HG02678 (cell line): ENCODE data around the gene RO60.
A peak's percentile ranks its signal among the peaks of the same experiment; 100 is the strongest.

ENCODE experiments used
- ATAC-seq: cut with Tn5 transposase; IDR thresholded peaks from one replicate; pipeline ENCODE4 v1.9.1; 2021; ENCODE audit warnings: mild to moderate bottlenecking, moderate library complexity; ENCODE audit not compliant: unreplicated experiment

RO60 gene

DNA sequence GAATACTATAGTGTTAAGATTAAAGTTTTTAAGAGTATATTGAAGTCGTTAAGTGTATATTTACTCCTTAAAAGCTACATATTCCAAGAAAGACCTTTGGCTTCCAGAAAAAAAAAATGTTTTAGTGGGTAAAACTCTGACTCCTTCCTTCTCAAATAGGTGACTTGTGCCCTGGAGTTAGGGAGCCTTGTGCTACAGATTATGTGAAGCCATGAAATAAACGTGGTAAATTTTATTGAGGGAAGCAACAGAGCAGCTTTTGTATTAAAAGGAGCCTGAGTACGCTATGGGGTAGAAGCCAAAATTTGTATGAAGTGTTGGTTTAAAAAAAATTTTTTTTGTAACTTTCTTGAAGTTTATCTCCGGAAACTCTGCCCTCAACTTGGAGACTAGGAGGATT, 994 bp downstream of the RO60 start:
- ATAC-seq: no peak

DNA sequence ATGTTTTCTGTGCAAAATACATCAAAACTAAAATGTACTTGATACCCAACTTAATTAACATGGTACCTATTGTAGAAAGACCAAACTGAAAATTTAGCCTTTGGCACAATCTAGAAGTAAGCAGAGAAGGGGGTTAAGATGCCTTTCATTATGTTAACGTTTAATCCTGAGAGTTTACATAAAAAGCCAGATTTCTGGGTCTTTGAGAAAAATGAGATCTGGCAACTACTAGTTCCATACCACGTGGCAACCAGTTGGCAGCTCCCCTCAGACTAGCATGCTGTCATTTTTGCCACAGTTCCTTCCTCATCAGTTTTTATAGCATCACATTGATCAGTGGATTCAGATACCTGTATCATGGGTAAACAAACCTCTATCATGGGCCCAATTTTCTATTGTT, 1.5 kb downstream of the RO60 start:
- ATAC-seq: no peak

DNA sequence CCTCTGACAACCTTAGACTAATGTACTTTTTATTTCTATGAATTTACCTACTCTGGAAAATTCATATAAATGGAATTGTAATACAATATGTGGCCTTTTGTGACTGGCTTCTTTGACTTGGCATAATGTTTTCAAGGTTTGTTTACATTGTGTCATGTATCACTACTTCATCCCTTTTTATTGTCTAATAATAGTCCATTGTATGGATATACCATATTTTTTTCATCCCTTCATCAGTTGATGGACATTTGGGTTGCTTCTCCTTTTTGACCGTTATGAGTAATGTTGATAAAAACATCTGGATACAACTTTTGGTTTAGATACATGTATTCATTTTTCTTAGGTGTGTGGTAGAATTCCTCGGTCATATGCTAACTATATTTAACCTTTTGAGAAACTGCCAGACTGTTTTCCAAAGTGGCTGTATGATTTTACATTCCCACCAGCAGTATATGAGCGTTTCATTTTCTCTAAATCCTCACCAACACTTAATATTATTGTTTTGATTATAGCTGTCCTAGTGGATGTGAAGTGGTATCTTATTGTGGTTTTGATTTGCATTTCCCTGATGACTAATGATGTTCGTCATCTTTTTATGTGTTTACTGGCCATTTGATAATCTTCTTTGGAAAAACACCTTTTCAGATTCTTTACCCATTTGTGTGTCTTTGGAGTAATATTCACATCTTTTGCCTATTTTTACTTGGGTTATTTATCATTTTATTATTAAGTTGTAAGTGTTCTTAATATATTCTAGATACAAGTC, 3.5 kb downstream of the RO60 start:
- ATAC-seq: no peak

DNA sequence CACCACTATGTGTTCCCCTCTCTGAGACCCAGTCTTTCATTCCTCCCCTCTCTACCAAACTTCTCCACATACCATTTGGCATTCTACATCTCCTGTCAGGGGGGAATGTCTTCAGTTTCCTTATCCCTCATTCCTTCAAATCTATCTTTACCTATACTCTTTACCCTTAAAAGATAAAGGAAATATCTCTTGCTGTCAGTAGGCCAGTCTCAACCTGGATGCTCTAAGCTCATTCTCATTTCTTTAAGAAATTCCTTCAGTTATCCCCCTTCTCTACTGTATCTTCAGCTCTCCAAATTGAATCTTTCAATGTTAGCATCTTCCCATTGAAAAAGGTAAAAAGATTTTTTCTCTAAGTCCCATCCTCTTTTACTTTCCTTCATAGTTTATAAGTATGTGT, 6.5 kb downstream of the RO60 start:
- ATAC-seq: no peak

DNA sequence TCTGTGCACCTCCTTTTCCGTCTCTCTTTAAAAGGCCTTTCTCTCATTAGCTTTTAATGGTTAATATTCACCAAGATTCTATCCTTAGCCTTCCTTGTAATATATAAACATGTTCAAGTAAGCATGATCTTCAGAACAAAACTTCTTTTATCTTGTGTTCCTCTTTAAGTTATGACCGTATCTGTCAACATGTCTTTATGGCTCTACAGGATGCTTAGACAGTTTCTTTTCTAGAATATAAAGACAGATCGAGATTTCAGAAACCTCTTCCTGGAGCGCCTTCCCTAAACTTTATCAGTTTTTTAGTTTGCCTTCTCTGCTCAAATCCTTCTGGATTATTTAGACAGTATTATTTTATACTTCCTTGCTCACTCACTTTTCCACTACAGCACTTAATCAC, 7.2 kb downstream of the RO60 start:
- no peak for ATAC-seq

DNA sequence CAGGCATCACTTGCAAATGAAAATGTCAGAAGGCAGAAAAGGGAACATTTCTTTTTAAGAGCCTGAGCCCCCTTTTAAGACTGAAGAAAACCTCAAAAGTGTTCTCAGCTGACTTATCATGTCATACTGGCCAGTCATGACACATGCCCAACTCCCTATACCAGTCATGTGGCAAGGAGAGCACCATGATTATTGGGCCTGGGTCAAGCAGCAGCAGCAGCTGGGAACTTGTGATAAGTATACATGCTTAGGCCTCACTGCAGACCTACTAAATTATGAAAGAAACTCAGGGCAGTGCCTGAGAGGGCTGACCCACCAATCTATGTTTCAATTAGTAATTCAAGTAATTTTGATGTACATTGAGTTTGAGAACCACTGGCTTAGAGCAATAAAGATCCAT, 8.6 kb downstream of the RO60 start:
- no peak for ATAC-seq

DNA sequence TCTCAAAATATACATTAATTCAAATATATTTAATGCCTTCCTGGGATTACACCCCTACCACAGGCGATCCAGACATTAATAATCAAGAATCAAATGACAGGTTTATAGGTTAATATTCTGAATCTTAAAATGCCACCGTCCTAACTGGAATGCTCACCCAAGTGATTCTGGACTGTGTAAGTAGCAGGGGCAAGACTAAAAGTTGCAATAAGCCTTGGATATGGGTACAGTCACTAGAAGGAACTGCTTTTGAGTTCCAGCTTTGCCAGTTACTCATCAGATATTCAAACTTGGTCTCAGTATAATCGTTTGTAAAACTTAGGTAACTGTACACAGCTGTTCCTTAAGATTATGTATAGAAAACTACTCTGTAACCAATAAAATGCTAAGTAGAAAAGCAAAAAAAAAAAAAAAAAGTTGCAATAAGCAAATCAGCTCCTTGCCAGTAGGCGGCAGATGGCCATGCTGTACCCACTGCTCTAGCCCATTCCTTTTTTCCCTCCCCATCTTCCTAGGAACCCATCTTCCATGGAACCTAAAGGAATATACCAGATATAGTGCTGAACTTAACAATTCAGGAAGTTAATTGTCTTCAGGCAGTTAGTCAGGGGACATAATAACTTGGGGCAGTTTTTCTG, 10.5 kb downstream of the RO60 start:
- no peak for ATAC-seq

DNA sequence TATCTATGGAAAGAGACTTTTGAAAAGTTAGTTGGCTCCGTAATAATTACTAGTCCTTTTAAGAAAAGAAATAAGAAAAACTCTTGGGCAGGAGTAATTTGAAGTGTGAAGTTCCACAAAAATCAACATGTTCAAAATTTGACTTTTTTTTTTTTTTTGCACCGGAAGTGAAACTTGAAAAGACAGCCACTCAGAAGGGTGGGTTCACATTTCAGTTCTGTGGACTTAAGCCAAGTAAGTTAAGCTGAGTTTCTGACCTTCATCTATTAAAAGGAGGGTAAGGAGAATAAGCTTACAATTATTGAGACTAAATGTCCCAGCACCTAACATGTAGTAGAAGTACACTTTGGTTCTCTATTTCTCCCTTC, 11.0 kb downstream of the RO60 start:
- ATAC-seq: peak; percentile 54

DNA sequence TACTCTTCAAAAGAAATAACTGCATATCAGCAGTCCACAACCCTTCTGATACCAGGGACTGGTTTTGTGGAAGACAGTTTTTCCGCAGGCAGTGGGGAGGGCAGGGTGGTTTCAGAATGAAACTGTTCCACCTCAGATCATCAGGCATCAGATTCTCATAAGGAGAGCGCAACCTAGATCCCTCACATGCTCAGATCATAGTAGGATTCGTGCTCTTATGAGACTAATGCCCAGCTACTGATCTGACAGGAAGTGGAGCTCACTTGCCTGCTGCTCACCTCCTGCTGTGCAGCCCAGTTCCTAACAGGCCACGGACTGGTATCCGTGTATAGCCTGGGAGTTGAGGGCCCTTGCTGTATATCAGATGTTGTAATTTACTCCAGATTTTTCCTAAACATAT, 11.5 kb downstream of the RO60 start:
- ATAC-seq: peak; percentile 50

DNA sequence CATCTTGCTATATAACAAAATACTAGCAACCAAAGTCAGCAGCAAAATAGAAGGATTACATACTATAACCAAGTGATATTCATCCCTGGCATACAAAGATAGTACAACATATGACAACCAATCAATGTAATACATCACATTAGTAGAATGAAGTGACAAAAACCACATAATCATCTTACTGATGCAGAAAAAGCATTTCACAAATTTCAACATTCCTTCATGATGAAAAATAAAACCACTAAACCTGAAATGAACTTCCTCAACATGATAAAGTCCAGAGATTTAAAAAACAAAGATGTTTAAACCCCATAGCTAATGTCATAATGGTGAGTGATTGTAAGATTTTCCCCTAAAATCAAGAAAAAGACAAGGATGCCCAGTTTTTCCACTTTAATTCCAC, 18.6 kb downstream of the RO60 start:
- ATAC-seq: no peak

DNA sequence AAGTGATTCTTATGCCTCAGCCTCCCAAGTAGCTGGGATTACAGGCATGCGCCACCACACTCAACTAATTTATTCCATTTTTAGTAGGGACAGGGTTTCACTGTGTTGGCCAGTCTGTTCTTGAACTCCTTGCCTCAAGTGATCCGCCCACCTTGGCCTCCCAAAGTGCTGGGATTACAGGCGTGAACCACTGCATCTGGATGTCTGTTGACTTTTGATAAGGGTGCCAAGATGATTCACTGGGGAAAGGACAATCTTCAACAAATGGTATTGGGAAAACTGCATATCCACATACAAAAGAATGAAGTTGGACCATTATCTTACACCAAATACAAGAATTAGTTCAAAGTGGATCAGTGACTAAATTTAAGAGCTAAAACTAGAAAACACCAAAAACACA, 19.8 kb downstream of the RO60 start:
- no peak for ATAC-seq

DNA sequence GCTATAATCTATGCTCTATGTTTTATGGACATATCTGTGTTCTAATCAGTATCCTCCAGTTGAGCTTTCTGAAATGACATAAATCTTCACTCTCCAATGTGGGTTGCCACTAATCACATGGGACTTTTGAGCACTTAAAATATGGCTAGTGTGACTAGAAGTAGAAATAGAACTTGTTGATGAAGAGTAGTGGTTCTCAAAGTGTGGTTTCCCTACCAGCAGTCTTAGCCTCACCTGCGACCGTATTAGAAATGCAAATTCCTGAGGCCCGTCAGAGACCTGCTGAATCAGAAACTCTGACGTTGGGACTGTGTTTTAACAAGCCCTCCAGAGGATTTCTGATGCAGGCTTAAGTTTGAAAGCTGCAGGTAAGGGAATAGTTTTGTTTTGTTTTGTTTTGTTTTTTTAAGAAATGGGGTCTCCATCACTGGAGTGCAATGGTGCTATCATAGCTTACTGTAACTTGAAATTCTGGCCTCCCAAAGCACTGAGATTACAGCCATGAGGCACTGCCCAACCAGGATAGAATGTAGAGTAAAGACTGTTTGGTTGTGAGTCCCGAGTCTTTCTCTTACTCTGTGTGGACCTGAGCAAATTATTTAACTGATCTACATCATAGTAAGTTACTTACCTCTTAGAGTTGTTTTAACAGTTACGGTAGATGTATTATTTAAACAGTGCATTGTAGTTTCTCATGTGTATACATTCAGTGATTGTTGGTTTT, 24.1 kb downstream of the RO60 start:
- peak; percentile 97 for ATAC-seq

DNA sequence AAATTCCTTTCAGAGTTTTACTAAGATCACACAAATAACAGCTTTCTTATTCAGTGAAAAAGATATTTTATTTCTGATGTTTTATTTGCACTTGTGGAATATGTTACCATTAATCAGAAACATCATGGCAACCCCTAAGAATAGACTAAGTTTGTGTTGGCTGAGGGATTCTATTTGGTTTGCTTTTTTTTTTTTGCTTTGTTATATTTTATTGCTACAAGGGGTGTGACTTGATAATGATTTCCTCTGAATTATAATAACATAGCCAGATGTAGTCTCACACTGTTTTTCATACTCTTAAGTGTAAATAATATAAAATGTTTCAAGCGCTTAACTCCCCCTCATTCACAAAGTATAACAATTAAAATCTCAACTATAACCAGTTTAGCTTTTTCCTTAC, 25.9 kb downstream of the RO60 start:
- no peak for ATAC-seq

DNA sequence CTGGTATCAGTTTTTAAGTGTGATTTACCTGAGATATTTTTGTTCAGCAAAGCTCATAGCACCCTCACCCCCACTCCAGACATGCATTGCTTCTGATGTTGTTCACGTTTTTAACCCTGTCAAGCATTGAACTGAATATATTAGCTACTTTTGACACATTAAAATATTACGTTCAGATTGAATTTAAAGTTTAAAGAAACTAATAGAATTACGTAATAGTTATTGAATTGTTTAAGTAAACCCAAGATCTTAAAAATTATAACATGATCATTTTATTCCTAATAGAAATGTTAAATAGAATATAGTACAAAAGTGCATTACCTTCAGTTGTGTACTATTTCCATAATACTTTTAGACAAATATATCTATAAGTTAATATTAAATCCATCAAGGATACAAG, 26.9 kb downstream of the RO60 start:
- no peak for ATAC-seq

DNA sequence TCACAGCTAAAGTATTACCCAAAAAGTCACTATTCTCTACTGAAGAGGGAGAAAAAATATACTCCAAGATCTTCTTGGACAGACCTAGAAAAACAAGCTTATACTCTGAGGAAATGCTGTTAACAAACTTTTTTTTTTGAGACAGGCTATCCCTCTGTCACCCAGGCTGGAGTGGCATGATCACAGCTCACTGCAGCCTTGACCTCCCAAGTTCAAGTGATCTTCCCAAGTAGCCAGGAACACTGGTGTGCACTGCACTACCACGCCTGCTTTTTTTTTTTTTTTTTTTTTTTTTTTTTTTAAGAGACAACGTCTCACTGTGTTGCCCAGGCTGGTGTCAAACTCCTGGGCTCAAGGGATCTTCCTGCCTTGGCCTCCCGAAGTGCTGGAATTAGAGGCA, 28.5 kb downstream of the RO60 start:
- ATAC-seq: no peak

DNA sequence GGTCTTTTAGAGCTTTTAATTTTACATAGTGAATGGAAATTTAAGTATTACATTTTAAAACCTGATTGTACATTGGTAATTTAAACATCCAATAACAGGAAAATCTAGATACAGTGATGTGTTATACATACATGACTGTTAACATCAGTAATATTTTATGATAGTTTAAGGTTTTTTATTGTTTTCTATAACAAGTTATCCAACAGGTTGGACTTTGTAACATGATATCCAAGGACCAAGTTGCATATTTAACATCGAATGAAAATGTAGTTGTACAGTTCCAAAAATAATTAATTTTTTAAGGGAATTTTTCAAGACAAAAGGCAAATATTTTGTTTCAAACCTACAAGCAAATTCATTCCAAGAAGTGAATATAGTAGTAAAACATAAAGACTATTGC, 31.5 kb downstream of the RO60 start:
- no peak for ATAC-seq

DNA sequence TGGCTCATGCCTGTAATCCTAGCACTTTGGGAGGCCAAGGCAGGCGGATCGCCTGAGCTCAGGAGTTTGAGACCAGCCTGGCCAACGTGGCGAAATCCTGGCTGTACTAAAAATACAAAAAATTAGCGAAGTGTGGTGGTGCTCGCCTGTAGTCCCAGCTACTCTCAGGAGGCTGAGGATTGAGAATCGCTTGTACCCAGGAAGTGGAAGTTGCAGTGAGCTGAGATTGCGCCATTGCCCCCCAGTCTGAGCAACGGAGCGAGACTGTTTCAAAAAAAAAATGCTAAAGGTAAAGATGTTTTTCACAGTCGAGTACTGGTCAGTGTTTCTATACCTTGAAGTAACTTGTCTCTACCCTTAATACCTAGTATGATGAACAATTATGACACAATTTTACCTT, 34.7 kb downstream of the RO60 start:
- no peak for ATAC-seq

DNA sequence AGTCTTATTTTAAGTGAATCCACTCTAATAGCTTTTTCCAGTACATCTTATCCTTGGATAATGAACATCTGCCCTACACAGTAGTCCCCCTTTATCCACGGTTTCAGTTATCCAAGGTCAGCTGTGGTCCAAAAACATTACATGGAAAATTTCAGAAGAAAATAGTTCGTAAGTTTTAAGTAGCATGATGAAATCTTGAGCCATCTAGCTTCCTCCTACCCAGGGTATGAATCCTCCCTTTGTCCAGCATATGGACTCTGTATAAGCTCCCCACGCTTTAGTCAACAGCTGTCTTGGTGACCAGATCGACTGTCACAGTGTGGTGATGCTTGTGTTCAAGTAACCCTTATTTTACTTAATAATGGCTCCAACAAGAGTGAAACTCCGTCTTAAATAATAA, 43.2 kb downstream of the RO60 start:
- no peak for ATAC-seq

DNA sequence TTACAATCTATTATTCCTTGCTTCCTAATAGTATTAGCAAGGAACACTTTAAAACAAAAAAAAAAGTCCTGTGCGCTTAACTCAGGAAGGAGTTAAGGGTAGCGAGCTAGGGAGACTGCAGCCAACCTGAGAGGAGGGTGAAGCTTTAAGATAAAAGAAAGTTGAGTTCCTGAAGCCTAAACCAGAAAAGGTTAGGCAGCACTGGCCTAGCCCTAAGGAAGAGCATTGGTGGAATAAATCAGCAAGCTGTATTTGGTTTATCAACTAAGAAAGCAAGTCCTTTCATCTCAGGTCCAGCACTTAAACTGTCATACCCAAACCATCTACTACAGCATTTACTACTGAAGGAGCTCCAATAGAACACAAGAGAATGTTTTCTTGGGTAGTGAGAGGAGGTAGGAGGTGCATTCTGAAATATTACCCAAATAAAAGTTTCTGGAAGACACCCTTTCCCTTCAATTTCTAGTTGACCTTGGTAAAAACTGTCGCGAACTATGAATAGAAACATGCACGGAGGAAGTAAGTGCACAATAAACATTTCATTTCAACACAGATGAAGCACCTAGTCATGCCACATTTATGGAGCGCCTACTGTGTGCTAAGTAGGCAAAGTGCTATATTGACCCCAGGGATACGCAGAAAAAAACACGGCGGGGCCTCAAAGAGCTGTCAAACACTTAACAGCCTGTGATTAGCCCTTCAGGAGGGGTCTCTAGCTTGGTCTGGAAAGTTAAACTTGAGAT, 44.5 kb downstream of the RO60 start:
- peak; percentile 1 for ATAC-seq

DNA sequence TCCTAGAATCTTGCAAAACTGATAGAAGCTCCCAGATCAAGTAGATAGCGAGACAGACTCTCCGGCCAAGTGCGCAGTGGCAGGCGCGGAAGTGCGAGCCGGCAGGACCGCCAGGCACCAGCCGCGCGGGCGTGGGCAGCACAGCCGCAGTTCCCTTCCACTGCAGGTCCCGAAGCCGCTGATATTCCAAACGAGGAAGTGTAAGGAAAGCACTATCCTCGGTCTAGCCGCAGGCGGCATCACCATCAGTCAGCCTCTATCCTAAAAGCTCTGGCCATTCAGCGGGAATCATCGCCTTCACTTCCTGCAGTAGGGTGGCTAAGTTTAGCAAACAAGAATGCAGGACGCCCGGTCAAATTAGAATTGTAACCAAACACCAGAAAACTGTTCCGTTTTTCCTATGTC, 45.1 kb downstream of the RO60 start:
- peak; percentile 39 for ATAC-seq
